GM23248 (cell line): ENCODE measurements around the gene COX6B2.

ENCODE experiments used
- EZH2 ChIP-seq: fragments of 200-600 bp; sonication (generic); IDR thresholded peaks from 2 replicates; pipeline ENCODE4 v1.6.1; 2018; ENCODE audit warnings: antibody characterized with exemption, mild to moderate bottlenecking; ENCODE audit not compliant: insufficient read depth, poor library complexity, severe bottlenecking
- EZH2phosphoT487 ChIP-seq: fragments of 200-600 bp; sonication (generic); IDR thresholded peaks from 2 replicates; pipeline ENCODE4 v1.6.1; 2018; ENCODE audit warnings: antibody characterized with exemption, moderate library complexity, mild to moderate bottlenecking, low read depth; ENCODE audit not compliant: insufficient read depth

- TF ChIP-seq EZH2, result no peak
- no peak for TF ChIP-seq EZH2phosphoT487
These were observed 52.8 kb downstream of the COX6B2 start for GRCh38 chr19:55301459-55302317.
